ENCODE results near the gene PEPD.
"Not testable (repeated sequence)": the region's sequence is repeated elsewhere in the genome, so short reads cannot be mapped to it uniquely, and the experiment has no call there.

The PEPD gene

DNA sequence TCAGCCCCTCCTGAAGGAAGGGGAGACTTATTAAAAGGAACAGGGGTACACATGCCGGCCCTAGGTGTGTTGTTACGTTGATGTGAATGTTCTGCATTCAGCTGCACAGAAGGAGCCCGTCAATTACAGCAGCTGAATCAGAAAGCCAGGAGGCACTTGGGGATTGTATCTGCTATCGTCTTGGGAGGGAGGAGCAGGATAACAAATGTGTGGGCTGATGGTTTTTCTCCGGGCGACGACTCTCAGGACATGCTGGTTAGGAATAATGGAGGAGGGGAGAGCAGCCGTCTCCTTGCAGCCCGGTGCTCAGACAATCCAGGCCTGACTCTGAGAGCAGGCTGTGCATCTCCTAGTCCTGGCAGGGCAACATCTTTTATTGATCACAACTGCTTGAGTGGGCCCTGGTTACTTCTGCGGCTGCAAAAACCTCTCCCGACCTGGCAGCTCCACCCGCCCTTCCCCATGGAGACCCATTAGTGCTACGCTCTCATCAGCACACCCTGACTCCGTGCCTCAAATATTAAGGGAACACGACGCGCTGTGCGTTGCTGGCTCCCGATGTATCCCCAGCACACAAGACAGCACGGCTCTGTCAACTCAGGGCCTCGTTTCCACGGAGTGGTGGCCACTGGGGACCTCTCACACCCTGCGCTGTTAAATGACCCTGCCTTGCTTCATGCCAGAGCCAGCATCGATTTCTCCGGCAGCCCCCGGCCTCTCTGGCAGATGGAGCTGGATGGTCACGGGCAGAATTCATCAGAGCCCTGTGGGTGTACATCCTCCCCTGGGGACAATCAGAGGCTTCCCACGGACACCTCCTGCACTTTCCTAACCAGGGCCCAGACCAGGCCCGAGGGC, 25.3 kb downstream of the PEPD start:
- no peak for DNase-seq

DNA sequence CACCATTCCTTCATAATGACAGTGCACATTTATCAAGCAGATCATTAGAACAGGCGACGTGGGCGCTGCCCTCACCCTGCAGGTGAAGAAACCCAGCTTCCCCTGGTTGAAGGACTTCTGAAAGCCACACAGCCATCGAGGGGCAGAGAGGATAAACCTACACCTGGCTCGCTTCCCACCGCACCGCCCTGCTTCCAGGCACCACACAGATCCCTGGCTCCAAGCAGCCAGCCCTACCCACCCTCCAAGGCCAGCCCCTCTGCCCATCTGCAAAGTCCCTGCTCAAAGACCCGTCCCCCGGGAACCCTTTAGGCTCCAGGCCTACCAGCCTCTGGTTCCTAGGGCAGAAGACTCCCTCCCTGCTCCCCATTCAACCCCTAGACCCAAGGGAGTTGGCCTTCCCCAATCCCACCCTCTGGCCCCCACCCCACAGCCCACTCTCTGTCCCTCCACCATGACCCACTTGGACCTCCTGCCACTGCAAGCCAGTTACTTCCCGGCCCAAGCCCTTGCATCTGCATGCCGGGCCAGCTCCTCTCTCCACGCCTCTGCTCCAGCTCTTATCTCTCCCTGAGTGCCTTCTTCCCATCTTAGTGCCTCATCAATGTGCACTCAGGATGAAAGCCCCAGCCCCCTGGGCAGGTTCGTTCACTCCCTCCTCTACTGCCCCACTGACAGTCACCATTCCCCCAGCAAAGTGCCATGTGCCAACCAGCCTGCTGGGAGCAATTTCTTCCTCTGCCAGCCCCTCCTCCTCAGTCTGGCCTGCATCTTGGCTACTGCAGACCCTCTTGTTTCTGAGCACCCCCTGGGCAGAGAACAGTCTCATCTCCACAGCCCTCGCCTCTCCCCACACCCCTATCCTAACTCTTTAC, 28.0 kb downstream of the PEPD start:
- no peak for DNase-seq

DNA sequence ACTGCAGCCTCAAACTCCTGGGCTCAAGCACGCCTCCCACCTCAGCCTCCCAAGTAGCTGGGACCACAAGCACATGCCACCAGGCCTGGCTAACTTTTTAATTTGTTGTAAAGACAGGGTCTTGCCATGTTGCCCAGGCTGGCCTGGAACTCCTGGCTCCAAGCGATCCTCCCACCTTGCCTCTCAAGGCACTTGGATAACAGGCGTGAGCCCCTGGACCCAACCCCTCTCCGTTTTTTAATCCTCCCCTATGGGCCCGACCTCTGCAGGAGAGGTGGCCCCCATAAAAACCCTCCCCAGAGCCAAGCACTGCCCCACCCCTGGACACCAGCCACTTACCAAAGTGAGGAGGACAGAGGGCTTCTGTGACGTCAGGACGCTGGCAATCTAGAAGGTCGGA, 28.6 kb downstream of the PEPD start:
- no peak for DNase-seq

DNA sequence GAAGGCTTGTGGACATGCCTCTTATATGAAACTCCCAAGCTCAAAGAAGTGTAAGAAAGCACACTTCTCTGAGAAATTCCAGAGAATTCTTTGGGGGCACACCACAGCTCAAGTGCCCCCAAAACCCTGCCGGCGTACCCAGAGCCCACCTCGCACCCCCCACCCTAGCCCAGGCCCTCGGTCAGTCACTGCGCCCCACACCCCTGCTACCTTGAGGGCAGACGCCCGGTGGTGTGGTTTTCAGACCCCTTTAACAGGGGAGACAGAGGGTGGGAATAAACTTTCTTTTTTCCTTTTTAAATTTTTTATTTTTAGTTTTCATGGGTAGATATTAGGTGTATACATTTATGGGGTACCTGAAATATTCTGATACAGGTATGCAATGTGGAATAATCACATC, 29.5 kb downstream of the PEPD start:
- DNase-seq, result no peak

DNA sequence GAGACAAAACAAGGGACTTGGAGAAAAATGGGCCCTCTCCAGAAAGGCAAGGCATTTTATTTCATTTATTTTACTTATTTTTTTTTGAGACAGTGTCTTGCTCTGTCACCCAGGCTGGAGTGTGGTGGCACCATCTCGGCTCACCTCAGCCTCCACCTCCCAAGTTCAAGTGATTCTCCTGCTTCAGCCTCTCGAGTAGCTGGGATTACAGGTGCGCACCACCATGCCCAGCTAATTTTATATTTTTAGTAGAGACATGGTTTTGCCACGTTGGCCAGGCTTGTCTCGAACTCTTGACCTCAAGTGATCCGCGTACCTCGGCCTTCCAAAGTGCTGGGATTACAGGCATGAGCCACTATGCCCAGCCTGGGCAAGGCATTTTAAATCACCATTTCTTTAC, 31.0 kb downstream of the PEPD start:
- not testable (repeated sequence) for DNase-seq

DNA sequence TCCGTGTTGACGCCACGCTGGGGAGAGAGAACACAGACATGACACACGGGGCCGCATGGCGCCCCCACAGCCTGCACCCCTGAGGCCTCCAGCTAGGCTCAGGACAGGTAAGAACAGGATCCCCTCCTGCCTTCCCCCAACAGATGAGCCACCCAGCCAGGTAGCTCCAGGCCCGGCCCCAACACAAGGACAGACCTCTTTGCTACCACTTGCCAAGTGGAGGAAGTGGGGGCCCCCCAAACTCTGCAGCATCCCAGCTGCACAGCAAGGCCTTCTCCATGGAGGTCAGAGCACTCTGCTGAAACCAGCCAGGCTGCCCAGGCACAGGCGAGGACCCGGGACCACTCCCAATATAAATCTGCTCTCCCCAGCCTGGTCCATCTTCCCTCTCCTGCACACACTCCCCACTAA, 31.5 kb downstream of the PEPD start:
- DNase-seq, result no peak

DNA sequence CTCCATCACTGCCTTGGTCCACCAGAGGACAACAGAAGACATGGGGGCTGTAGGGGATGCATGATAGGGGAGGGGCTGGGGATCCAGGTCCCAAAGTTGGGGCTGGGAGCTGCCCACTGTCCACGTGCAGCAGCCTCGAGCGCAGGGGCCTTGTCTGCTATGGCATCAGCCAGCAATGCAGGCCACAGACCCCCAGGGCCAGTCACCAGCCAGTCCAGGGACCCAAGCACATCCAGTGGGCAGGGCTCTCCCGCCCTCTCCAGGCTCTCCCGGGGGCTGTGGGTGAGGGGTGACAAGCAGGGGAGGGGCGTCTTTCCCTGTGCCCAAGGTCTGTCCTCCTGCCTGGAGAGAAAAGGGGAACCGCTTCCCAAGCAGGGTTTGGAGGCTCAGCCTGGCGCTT, 32.8 kb downstream of the PEPD start:
- DNase-seq, result no peak

DNA sequence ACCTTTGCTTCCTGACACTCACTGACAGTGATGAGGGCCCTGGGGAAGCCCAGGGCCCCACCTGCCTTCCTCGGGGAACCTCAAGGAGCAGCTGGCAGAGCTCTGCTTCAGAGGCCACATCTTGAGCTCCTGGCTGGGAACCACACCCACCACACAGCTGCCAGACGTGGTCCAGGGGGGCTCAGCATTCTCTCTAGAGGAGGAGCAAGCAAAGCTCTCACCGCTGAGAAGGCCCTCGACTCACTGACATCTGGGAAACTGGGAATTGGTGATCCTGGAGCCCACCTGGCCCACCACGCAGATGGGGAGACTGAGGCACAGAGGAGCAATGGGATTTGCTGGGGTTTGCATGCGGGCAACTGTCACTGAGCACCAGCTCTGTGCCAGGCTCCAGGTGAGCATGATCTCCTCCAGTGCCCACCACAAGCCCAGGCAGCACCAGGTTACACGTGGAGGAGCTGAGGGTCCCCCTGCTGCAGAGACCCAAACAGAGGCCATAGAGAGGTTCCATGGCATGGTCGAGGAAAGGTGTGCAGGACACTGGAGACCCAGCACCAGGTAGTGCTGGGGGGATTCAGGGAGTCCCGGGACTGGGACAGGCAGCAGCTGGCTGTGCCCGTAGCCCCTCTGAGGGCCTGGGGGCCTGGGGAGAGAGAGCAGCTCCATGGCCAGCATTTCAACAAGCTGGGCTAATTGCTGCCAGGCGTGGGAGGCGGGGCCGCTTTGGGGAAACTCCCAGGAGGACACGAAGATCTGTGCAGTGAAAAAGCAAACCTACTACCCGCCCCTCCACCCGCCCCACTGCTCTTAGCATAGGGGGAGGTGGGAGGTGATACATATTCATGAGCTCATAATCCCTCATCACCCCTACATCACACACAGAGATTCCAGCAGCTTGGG, 33.4 kb downstream of the PEPD start:
- DNase-seq, result no peak

DNA sequence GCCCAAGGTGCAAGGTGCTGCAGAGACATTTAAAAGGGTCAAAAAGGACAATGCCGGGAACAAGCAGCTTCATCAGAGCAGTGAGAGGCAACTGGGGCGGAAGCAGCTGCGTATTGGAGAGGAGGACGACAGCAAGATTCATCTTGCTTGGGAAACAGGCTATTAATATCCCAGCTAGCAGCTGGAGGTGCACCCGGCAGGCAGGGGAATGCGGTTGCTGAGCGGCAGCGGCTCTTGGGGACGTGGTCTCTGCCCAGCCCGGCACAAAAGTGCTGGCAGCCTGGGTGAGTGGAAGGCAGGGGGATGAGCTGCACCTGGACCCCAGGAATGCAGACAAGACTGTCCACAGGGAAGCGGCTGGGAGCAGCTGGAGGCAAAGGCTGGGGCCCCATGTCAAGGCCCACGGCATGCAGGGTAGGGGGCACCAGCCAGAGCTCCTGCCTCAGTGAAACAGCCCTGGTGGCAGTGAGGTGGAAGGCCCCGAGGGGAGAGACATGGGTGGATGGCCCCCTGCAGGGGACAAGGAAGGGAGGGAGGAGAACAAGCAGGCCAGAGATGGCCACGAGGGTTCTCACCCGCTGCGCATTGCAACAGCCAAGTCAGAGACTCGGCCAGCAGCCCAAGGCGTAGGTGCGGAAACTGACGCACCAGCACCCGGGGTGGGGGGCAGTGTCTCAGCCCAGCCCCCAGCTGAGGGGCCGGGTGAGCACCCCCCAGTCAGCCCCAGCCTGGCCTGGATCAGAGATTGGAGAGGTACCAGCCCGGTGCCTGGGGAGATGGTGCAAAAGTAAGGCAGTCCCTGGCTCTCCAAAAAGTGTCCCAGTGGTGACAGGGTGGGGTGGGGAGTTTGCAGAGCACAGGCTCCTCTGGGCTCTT, 34.4 kb downstream of the PEPD start:
- no peak for DNase-seq

DNA sequence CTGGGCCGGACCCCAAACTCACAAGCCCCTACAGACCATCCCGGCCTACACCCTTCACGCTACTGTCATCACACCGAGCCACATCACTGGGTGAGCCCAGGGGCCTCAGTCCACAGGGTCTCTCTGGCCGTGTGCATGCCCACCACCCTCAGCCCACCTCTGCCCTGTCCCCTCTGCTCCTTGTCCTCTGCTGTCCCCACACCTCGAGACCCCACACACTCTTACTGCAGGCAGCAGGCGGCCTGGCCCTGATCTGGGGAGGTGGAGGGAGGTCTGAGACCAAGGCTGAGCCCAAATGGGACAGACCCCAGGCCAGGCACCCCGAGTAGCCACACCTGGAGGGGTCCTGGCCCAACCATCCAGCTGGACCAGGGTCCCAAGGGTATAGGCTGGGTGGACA, 35.2 kb downstream of the PEPD start:
- DNase-seq, result no peak

DNA sequence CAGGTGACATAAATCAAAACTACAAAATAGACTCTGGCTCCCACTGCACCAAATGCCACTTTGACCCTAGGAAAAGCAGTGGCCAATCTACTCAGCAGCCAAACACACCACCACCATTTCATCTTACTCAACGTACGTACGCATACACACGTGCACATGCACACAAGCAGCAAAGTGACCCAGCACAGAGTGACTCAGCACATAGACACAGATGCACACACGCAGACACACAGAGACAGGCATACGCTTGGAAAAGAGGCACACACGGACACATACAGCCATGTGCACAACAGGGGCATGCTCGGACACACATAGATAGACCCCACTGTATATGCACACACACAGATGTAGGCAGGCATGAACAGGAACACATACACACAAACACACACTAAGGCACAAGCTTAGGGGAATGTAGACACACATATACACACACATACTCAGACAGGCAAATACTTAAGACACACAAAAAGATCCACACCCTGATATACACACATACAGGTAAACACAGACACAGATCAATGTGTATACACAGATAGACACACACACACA, 37.3 kb downstream of the PEPD start:
- no peak for DNase-seq

DNA sequence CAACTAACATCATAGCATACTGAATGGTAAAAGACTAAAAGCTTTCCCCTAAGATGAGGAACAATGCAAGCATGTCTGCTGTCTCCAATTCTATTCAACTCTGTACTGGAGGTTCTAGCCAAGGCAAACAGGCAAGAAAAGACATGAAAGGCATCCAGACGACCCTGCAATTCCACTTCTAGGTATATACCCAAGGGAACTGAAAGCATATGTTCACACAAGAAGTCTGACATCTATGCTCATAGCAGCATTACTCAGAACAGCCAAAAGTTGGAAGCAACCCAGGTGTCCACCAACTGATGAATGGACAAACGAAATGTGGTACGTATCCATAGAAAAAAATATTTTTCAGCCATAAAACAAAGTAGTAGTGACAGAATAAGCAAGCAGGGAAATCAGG, 39.1 kb downstream of the PEPD start:
- no peak for DNase-seq

DNA sequence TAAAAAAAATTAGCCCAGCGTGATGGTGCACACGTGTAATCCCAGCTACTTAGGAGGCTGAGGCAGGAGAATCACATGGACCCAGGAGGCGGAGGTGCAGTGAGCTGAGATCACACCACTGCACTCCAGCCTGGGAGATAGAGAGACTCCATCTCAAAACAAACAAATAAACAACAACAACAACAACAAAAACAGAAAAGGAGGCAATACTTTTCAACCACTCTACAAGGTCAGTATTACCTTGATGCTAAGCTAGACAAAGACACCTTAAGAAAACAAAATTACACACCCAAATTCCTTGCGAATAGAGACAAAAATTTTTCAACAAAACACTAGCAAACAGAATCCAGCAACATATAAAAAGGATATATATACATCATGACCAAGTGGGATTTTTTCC, 39.7 kb downstream of the PEPD start:
- no peak for DNase-seq

DNA sequence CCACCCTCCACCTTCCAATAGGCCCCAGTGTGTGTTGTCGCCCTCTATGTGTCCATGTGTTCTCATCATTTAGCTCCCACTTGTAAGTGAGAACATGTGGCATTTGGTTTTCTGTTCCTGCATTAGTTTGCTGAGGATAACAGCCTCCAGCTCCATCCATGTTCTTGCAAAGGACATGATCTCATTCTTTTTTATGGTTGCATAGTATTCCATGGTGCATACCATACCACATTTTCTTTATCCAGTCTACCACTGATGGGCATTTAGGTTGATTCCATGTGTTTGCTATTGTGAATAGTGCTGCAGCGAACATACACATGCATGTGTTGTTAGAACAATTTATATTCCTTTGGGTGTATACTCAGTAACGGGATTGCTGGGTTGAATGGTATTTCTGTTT, 42.0 kb downstream of the PEPD start:
- DNase-seq, result not testable (repeated sequence)

DNA sequence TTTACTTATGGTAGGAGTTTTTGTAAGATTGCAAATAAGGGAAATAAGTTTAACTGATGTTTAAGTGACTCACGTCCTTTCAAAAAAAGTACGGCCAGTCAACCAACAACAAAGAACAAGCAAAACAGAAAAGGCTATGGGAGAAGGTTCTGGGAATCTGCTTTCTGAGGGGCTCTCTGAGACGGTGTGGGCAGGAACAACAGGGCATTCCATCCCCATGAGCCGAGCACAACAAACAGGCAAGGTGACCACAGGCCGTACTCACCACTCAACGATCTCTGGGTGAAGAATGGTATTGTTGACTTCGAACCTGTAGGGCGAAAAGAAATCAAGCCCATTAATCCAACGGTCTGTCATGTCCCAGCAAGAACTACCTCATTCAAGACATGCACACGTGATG, 43.8 kb downstream of the PEPD start:
- DNase-seq, result no peak

DNA sequence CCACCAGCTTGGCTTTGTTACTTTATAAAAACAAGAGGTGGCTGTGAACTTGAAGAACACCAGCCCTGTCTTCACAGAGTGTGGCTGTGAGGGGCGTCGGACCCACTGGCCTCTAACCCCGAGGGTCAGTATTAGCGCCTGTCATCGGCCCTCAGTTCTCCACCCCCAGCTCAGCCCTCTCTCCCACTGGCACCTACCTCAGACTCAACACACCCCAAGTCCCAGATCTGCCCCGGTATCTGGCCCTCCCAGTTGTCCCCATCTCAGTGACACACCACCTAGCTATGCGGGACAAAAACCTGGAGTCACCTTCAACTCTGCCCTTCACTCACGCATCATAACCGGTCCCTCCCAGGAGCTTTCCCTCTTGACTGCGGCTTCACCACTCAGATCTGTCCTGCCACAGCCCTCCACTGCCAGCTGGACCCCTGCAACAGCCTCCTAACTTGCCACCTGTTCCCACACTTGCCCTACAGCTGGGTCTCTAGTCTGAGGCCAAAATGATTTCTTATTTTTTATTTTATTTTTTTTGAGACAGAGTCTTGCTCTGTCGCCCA, 45.4 kb downstream of the PEPD start:
- DNase-seq, result no peak

DNA sequence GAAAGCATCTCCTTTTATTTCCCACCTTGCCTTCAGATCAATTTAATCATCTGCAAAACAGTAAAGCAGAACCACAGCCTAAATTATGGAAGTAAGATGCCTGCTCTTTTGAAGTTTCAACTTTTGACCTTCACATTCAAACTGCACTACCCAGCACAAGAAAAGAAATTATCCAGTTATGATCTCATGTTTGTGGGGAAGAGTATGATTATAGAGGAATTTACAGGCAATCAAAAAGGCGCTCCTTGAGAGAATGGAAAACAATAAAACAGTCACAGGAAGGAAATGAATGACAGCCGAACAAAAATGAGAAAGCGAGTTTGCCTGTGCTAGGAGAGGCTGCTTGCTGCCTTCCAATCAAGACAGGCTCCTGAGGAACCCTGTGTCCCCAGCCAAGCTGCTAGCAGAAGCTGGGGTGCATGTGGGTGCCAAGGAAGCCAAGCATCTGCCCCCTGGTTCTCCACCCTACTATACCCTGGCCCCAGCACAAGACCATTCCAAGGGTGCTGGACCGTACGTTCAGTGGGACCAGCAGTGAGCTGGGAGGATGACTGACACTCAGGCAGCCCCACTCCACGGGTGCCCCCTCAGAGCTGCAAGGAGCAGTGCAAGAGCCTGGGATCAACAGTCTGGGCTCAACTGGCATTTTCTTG, 47.8 kb downstream of the PEPD start:
- no peak for DNase-seq

DNA sequence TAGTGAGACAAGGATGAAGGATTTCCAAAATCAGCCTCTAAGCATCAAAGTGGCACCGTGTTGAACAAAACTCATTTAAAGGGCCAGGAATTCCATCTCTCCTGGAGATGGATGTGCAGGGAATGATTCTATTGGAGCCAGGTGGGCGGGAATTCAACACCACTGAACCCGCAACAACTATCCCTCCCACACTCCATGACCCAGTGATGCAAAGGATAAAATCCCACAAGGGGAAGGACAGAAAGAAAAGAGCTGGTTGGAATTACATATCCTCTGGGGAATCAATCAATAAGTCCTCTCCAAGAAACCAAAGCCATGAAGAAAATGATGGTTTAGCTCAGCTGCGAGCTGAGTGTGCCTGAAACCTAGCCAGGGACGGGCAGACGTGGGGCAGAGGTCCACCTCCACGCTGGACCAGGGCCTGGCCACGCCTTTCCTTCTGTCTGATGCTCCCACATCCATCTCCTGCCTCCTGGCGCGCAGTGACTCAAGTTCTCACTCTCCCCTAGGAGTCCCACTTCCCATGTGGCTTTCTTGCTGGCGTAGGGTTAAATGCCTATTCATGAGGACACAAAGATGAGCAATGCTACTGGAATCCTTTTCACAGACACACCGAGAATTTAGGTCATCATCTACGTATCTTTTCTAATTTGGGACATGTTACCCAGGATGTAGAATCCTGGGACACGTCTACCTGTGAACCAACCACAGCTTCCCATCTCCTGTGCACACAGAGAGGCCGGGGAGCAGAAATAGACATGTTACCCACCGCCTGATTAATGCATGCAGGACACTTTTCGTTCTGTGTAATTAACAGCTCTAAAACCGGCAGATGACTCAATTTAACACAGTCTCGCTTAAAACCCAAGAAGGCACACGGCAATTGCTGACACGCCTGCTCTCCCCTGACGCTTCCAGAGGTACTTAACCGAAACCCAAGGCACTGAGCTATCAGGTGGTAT, 48.6 kb downstream of the PEPD start:
- no peak for DNase-seq

DNA sequence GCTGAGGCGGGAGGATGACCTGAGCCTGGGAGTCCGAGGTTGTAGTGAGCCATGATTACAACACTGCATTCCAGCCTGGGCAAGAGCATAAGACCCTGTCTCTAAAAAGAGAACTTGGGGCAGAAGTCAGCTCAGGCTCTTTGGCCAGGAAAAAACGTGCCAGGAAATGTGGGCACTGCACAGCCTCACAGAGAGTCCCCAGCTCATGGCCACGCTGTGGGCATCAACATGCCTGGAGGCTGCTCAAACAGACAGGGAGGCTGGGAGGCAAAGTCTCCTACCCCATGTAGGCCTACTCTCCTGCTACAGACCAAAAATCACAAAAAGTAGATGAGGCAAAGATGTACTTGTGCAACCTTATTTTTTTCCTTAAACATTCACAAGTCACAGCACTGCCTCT, 49.4 kb downstream of the PEPD start:
- no peak for DNase-seq

All from DMS53 (cell line).